ENCODE results near the gene RASGRP4. TPM values are rescaled to one million over a fixed set of nuclear protein-coding genes. Genes with fewer than 3 reads are reported as not detected.

The RASGRP4 gene
- total RNA-seq, 1 donor from 2014 or later: not detected

- no peak for DNase-seq (ENCODE audit: extremely low read depth, low read depth, low spot score)
These were observed 34.0 kb downstream of the RASGRP4 start for GRCh38 chr19:38391911-38392464.

- DNase-seq (ENCODE audit: extremely low read depth, low read depth, low spot score): no peak
These were observed 35.8 kb downstream of the RASGRP4 start for GRCh38 chr19:38389957-38390924.

GRCh38 chr19:38389101-38389925, 36.7 kb downstream of the RASGRP4 start:
- no peak for DNase-seq (ENCODE audit: extremely low read depth, low read depth, low spot score)

GRCh38 chr19:38388349-38389100, 37.5 kb downstream of the RASGRP4 start, which contains the start of gene SPRED3:
TSS of gene SPRED3 (plus strand) at chr19:38388697. CDS start at chr19:38390303, 1,606 bp downstream.
- no peak for DNase-seq (ENCODE audit: extremely low read depth, low read depth, low spot score)

- DNase-seq (ENCODE audit: extremely low read depth, low read depth, low spot score): peak; percentile 68
These were observed 38.3 kb downstream of the RASGRP4 start, which contains the start of gene GGN for GRCh38 chr19:38387550-38388348. TSS of gene GGN (minus strand) at chr19:38388034. CDS start at chr19:38387261, 773 bp downstream.

GRCh38 chr19:38386971-38387549, 39.0 kb downstream of the RASGRP4 start:
- no peak for DNase-seq (ENCODE audit: extremely low read depth, low read depth, low spot score)

- no peak for DNase-seq (ENCODE audit: extremely low read depth, low read depth, low spot score)
These were observed 39.6 kb downstream of the RASGRP4 start for GRCh38 chr19:38386300-38386970.

GRCh38 chr19:38385804-38386257, 40.2 kb downstream of the RASGRP4 start:
- no peak for DNase-seq (ENCODE audit: extremely low read depth, low read depth, low spot score)

- DNase-seq (ENCODE audit: extremely low read depth, low read depth, low spot score): no peak
These were observed 40.8 kb downstream of the RASGRP4 start for GRCh38 chr19:38385057-38385803.

GRCh38 chr19:38384209-38385027, 41.6 kb downstream of the RASGRP4 start:
- no peak for DNase-seq (ENCODE audit: extremely low read depth, low read depth, low spot score)

- DNase-seq (ENCODE audit: extremely low read depth, low read depth, low spot score): no peak
These were observed 42.3 kb downstream of the RASGRP4 start for GRCh38 chr19:38383743-38384142.

GRCh38 chr19:38383184-38383583, 42.8 kb downstream of the RASGRP4 start:
- no peak for DNase-seq (ENCODE audit: extremely low read depth, low read depth, low spot score)

- DNase-seq (ENCODE audit: extremely low read depth, low read depth, low spot score): no peak
These were observed 44.9 kb downstream of the RASGRP4 start for GRCh38 chr19:38381138-38381537.

- DNase-seq (ENCODE audit: extremely low read depth, low read depth, low spot score): no peak
These were observed 47.2 kb downstream of the RASGRP4 start for GRCh38 chr19:38378866-38379265.

- DNase-seq (ENCODE audit: extremely low read depth, low read depth, low spot score): no peak
These were observed 49.0 kb downstream of the RASGRP4 start for GRCh38 chr19:38377052-38377451.

- DNase-seq (ENCODE audit: extremely low read depth, low read depth, low spot score): no peak
These were observed 49.4 kb downstream of the RASGRP4 start for GRCh38 chr19:38376576-38376975.

GRCh38 chr19:38375748-38376147, 50.3 kb downstream of the RASGRP4 start:
- DNase-seq (ENCODE audit: extremely low read depth, low read depth, low spot score): no peak
